ENCODE data around the gene PLPP4.

PLPP4 gene

GRCh38 chr10:120614680-120615079, 157.7 kb downstream of the PLPP4 start:
- DNase-seq, result no peak

DNA sequence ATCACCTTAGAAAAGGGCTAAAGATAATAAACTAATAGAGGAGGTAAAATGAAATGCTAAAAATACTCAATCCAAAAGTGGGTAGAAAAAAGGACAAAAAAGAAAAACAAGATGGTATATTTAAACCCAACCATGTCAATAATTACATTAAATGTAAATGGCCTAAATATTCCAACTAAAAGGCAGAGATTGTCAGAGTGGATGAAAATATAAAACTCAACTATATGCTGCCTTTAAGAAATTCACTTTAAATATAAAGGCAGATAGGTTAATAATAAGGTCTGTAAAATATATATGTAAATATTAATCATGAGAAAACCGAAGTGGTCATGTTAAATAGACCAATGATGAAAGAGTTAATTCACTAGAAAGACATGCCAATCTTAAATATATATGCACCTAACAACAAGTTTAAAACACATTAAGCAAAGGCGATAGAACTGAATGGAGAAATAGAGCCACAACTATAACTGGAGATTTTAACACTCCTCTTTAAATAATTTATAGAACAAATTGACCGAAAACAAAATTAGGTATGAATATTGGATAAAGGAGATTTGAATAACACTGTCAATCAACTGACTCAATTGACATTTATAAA, 159.4 kb downstream of the PLPP4 start:
- DNase-seq, result no peak

- no peak for DNase-seq
These were observed 171.2 kb downstream of the PLPP4 start for GRCh38 chr10:120628197-120628596.

GRCh38 chr10:120630266-120630665, 173.2 kb downstream of the PLPP4 start:
- no peak for DNase-seq

DNA sequence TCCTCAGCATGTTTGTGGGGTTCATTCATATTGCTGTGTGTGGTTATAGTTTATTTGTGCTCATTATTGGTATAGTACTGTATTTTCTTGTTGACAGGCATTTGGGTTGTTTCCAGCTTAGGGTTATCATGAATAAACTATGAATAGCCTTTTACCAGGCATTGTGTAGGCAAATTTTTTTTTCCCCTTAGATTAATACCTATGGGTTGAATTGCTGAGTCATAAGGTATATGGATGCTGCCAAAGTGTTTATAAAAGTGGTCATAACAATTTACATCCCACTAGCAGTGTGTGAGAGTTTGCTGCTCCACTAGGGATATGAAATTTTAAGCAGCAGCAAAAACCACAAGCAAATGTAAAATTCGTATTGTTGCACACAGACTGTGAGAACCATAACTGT, 175.0 kb downstream of the PLPP4 start:
- no peak for DNase-seq

- no peak for DNase-seq
These were observed 175.9 kb downstream of the PLPP4 start for GRCh38 chr10:120632942-120633341.

GRCh38 chr10:120634659-120635058, 177.6 kb downstream of the PLPP4 start:
- DNase-seq, result no peak

Data from inflammatory macrophage treated with lipopolysaccharide for 1 hour (primary cell).